Panc1 (cell line): ENCODE measurements around the gene CHMP6.

ENCODE experiments used
- POLR2AphosphoS5 ChIP-seq: IDR thresholded peaks from 2 replicates; pipeline ENCODE4 v1.6.1; 2012; ENCODE audit warnings: mild to moderate bottlenecking, low read depth, low read length, moderate library complexity
- SIN3A ChIP-seq: IDR thresholded peaks from 2 replicates; pipeline ENCODE4 v1.6.1; 2012; ENCODE audit warnings: low read depth, mild to moderate bottlenecking, low read length, moderate library complexity, borderline replicate concordance; ENCODE audit not compliant: insufficient read depth
- TCF7L2 ChIP-seq: IDR thresholded peaks from 2 replicates; pipeline ENCODE4 v1.6.1; 2011; ENCODE audit warnings: mild to moderate bottlenecking, low read depth, low read length, inconsistent platforms
- TF ChIP-seq, protein P1 (sequence below): fragments of 450-650 bp; IDR thresholded peaks from 2 replicates; pipeline ENCODE4 v1.5.1; 2017; ENCODE audit warnings: mild to moderate bottlenecking
- TF ChIP-seq, protein P2 (sequence below), 2 experiments: IDR thresholded peaks; 2 replicates each; pipeline ENCODE4 v1.6.1; 2011 to 2012; ENCODE audit warnings: low read depth in 2 of 2, control low read depth in 1 of 2, low read length in 1 of 2, mild to moderate bottlenecking in 1 of 2, moderate library complexity in 1 of 2; ENCODE audit not compliant: insufficient read depth in 1 of 2

DNA sequence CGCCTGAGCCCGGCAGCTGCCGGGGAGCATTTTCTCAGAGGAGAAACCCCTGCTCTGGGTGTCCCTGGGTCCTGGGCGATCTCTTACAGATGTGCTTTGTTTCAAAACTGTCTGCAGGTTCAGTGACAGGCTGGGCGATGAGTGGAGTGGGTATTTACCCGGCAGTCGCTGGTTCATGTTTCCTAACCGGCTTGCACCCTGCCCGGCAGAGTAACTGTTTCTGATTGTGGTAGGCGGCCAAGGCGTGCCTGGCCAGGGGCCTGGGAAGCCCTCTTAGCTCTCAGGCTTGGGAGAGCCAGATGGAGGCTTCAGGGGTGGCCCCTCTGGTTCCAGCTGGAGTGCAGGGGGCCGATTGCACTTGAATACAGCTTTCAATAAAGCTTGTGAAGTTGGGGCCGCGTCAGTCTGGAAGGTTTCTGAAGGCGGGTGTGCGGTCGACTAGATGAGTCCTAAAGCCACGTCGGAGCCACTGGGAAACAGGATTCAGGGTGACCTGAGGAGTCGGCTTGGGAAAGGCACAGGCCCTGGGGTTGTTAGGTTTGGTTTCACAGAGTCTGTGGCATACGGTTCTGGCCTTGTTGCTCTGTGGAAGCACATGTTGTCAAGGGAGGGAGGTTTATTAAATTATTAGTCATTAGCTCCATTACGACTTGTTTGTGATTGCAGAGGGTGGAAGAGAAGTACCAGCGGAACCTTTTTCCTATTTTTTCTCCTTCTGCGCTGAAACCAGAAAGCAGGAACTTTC, 44.7 kb downstream of the CHMP6 start:
- TF ChIP-seq, protein P1, sequence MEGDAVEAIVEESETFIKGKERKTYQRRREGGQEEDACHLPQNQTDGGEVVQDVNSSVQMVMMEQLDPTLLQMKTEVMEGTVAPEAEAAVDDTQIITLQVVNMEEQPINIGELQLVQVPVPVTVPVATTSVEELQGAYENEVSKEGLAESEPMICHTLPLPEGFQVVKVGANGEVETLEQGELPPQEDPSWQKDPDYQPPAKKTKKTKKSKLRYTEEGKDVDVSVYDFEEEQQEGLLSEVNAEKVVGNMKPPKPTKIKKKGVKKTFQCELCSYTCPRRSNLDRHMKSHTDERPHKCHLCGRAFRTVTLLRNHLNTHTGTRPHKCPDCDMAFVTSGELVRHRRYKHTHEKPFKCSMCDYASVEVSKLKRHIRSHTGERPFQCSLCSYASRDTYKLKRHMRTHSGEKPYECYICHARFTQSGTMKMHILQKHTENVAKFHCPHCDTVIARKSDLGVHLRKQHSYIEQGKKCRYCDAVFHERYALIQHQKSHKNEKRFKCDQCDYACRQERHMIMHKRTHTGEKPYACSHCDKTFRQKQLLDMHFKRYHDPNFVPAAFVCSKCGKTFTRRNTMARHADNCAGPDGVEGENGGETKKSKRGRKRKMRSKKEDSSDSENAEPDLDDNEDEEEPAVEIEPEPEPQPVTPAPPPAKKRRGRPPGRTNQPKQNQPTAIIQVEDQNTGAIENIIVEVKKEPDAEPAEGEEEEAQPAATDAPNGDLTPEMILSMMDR = no peak
- TF ChIP-seq POLR2AphosphoS5 (no peak), TCF7L2 (no peak), SIN3A (no peak; the same call in 1 of the 2 replicates)
- TF ChIP-seq, protein P2, sequence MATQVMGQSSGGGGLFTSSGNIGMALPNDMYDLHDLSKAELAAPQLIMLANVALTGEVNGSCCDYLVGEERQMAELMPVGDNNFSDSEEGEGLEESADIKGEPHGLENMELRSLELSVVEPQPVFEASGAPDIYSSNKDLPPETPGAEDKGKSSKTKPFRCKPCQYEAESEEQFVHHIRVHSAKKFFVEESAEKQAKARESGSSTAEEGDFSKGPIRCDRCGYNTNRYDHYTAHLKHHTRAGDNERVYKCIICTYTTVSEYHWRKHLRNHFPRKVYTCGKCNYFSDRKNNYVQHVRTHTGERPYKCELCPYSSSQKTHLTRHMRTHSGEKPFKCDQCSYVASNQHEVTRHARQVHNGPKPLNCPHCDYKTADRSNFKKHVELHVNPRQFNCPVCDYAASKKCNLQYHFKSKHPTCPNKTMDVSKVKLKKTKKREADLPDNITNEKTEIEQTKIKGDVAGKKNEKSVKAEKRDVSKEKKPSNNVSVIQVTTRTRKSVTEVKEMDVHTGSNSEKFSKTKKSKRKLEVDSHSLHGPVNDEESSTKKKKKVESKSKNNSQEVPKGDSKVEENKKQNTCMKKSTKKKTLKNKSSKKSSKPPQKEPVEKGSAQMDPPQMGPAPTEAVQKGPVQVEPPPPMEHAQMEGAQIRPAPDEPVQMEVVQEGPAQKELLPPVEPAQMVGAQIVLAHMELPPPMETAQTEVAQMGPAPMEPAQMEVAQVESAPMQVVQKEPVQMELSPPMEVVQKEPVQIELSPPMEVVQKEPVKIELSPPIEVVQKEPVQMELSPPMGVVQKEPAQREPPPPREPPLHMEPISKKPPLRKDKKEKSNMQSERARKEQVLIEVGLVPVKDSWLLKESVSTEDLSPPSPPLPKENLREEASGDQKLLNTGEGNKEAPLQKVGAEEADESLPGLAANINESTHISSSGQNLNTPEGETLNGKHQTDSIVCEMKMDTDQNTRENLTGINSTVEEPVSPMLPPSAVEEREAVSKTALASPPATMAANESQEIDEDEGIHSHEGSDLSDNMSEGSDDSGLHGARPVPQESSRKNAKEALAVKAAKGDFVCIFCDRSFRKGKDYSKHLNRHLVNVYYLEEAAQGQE (IDR thresholded peaks at IDR 0.05; ENCODE audit: insufficient read depth in 1 of 2, low read depth in 2 of 2, low read length in 1 of 2) = no peak
